ACHN (cell line): ENCODE measurements around the gene ATP11A.

ENCODE experiments used
- DNase-seq: peaks from one replicate; pipeline ENCODE4 v3.0.0-alpha.2; 2015
- in situ Hi-C: cut with HindIII; loops from 2 replicates; pipeline ENCODE4 v1.10.0; 2017; ENCODE audit warnings: low sequenced_read_pairs, low pct_ligation_motif_present, low pct_unique_long_range_greater_than_20kb

ATP11A gene

DNA sequence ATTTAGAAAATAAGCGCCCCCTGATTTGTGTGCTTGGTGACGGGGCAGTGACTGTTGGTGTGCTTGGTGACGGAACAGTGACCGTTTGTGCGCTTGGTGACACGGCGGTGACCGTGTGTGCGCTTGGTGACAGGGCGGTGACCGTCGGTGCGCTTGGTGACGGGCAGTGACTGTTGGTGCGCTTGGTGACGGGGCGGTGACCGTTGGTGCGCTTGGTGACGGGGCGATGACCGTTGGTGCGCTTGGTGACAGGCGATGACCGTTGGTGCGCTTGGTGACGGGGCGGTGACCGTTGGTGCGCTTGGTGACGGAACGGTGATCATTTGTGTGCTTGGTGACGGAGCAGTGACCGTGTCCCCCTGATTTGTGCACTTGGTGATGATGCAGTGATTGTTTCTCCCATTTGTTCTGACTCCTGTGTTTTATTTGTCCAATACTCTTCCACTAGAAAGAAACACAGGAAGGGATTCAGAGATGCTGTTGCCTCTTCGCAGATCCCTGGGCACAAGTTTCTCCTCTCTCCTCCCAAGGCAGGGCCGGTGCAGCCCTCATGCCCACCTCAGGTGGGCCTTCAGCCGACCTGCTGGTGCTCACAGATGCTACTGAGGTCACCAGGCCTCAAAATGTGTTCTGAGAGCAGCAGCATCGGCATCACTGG lies 128.3 kb downstream of the ATP11A start:
- no peak for DNase-seq
- in situ Hi-C loops, result no loop called here

DNA sequence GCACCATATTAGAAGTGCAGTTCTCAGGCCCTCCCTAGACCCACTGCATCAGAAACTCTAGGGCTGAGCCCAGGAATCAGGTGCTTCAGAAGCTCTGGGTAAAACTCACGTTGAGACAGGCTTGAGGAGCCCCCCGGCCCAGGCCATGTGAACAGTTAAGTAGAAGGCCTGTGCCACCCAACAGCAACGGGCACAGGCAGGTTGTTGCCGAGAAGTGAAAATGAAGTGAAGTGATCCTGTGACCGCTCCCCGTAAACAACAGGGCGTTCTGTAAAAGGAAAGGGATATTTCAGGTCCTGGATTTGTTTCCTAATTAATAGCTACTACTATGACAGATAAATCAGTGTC lies 128.8 kb downstream of the ATP11A start:
- in situ Hi-C loops, result no loop called here
- no peak for DNase-seq

DNA sequence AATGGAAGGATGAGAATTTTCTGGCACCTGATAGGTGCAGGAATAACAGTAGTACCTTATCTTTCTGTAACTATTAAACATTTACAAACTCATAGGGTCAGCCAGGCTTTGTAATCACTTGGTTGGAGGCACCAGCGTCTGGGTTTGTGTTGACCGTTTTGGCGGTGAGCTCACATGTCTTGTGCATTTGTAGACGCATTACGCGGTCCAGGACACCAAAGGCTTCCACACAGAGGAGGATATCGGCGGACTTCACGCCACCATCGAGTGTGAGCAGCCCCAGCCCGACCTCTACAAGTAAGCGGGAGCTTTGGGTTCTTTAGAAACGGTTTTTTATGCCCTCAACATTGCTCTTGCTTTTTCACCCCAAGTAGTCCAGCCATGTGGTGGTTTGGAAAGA lies 129.3 kb downstream of the ATP11A start:
- in situ Hi-C loops, result no loop called here
- no peak for DNase-seq

DNA sequence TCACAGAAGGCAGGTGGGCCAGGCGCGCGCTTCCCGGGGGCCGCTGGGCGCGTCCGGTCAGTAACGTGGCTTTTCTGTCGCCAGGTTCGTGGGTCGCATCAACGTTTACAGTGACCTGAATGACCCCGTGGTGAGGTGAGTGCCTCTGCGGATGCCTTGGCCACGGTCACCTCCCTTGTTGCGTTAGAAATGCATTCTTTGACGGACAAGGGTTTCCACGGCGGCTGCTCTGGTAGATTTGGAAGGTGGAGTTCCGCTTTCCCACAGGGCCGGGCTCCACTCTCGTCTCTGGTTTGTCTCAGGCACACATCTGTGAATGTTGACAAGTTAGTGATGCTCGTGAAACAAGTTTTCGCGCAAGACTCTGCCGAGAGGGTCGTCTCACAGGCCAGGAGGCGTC lies 130.0 kb downstream of the ATP11A start:
- in situ Hi-C loops, result no loop called here

DNA sequence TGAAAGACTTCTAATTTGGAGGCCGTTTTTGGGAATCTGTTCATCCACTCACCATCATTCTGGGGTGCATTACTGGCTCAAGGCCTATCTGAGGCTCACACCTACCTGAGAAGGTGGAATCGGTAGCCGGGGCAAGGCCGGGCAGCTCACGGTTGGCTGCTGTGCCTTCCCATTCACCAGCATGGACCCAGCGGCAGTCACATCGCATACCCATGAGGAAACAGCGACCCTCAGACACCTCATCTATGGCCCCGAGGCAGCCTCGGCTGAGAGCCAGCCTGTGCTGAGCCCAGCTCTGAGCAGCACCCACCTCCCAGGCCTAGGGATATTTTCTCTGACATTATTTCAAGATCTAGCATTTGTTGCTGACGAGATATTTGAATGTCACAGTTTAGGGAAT lies 130.5 kb downstream of the ATP11A start:
- DNase-seq, result no peak
- in situ Hi-C loops, result no loop called here

More for the DNA sequence above, 130.0 kb downstream of the ATP11A start:
- no peak for DNase-seq

DNA sequence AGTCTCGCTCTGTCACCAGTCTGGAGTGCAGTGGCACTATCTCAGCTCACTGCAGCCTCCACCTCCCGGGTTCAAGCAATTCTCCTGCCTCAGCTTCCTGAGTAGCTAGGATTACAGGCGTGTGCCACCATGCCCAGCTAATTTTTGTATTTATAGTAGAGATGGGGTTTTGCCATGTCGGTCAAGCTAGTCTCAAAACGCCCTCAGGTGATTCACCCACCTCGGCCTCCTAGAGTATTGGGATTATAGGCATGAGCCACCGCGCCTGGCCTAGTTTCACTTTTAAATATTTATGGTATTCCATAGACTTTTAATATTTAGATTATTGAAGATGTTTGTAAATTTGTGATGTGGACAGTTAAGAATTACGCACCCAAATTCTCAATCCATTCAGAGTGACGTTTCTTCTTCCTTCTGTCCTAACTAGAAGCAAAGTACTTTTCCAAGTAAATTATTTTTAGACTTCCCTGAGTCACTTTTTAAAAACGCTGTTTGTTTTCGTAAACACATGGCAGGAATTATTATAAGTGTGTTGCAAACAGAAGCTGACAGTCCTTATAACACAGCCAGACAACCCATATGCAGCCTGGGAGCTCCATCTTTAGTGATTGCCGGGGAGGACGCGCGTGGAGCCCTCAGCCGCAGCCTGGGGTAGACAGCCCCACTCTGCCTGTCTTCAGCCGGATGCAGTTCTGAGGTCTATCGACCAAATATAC lies 131.7 kb downstream of the ATP11A start:
- in situ Hi-C loops, result no loop called here
- no peak for DNase-seq

DNA sequence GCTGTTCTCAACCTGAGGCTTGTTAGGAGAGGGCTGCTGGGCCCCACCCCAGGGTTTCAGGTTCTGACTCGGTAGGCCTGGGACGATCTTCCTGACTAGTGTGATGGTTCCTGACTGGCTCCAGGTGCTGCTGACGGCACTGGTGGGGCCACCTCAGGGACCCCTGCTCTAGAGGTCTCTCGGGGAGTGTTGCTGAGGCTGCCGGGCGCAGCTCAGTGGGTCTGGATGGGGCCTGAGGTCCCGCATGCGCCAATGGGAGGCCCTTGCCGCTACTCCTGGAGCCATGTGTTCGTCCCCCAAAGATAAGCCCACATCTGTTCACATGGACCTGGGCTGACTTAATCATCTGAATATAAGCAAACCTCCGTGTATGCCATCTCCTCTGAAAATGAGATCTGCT lies 133.0 kb downstream of the ATP11A start:
- DNase-seq, result no peak
- in situ Hi-C loops, result no loop called here

DNA sequence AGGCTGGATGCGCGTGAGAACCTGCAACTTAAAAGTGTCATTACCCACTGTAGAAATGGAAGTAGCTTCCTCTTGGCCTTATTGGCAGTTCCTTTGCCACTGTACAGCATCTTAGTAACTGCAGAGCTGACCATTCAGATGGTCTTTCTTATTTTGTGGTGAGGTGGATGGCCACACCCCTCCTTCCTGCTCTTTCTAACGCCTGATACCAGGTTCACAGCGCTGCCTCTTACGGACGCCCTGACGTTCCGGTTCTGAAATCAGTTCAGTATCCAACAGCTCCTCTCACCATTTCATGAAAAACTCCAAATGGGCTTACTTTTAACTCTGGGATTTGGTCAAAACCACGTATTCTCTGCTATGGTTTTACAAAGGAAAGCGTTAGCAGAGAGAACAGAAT lies 134.6 kb downstream of the ATP11A start:
- no peak for DNase-seq
- in situ Hi-C loops, result no loop called here

DNA sequence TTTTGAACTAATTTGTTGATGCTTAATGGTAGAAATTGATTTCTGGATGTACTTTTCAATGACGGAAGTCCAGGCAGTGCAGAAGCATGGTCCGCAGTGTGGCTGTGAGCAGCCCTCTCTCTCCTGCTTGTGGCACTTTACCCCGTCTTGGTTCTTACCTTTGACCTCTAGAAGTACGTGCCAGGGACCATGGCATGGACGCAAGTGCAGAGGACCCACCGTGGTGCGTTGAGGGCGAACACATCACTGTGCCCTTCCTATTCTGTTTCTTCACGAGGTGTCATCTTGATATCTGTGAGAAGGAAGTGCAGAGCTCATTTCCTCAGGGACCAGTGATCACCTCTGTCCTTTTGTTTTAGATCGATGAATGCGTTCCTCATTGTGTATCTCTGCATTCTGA lies 135.2 kb downstream of the ATP11A start:
- in situ Hi-C loops, result no loop called here
- DNase-seq, result no peak

DNA sequence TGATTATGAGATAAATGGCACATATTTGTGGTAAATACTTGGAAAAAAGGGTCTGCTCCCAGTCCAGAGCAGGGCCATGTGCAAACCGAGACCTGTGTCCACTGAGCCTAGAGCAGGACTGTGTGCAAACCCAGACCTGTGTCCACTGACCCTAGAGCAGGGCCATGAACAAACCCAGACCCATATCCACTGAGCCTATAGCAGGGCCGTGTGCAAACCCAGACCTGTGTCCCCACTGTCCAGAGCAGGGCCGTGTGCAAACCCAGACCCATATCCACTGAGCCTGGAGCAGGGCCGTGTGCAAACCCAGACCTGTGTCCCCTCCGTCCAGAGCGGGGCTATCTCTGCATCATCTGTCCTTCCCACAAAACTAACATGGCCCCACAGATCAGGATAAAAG lies 136.0 kb downstream of the ATP11A start:
- in situ Hi-C loops, result no loop called here
- DNase-seq, result no peak

DNA sequence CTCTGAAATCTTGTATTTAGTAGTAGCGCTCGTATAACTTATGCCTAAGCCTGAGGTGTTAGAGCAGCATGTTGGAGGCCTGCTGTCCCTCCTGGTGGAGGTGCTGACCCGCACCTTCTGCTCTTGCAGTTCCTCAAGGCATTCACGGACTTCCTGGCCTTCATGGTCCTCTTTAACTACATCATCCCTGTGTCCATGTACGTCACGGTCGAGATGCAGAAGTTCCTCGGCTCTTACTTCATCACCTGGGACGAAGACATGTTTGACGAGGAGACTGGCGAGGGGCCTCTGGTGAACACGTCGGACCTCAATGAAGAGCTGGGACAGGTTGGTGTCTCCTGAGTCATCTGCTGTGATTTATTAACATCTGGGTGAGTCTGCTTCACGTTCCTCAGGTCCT lies 136.7 kb downstream of the ATP11A start:
- DNase-seq, result no peak
- in situ Hi-C loops, result no loop called here

DNA sequence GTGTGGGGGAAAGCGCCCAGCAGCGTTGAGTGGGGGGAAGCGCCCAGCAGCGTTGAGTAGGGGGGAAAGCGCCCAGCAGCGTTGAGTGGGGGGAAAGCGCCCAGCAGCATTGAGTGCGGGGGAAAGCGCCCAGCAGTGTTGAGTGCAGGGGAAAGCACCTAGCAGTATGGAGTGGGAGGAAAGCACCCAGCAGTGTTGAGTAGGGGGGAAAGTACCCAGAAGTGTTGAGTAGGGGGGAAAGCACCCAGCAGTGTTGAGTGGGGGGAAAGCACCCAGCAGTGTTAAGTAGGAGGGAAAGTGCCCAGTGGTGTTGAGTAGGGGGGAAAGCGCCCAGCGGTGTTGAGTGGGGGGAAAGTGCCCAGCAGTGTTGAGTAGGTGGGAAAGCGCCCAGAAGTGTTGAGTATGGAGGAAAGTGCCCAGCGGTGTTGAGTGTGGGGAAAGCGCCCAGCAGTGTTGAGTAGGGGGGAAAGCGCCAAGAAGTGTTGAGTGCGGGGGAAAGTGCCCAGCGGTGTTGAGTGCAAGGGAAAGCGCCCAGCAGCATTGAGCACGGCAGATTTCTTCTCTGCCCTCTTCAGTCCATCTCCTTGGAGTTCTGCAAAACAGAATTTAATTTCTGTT lies 138.4 kb downstream of the ATP11A start:
- DNase-seq, result no peak
- in situ Hi-C loops, result no loop called here

DNA sequence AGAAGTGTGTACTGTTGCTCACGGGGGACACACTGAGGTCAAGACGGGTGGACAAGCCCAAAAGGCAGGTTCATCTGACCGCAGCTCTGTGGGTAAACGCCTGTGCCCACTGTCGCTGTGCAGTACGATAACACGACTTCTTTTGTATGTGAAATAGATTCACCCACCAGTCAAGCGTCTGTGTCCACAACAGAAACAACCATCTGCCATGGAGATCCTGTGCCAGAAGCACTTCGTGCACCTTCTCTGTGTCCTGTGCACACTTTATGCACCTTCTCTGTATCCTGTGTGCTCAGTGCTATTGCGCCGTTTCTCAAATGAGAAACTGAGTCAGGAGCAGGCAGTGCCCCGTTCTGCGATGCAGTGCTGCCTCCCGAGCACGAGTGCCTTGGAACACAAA lies 138.9 kb downstream of the ATP11A start:
- in situ Hi-C loops, result no loop called here
- no peak for DNase-seq

DNA sequence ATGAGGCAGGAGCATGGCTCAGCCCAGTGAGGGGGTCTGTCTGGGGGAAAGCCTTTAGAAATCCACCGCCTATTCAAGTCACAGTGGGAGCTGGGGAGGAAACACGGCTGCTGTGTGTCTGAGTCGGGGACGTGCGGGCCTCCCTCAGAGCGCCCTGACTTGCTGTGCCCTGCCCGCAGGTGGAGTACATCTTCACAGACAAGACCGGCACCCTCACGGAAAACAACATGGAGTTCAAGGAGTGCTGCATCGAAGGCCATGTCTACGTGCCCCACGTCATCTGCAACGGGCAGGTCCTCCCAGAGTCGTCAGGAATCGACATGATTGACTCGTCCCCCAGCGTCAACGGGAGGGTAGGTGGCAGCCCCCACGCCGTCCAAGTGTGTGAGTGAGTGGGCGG lies 141.4 kb downstream of the ATP11A start:
- in situ Hi-C loops, result no loop called here
- no peak for DNase-seq

DNA sequence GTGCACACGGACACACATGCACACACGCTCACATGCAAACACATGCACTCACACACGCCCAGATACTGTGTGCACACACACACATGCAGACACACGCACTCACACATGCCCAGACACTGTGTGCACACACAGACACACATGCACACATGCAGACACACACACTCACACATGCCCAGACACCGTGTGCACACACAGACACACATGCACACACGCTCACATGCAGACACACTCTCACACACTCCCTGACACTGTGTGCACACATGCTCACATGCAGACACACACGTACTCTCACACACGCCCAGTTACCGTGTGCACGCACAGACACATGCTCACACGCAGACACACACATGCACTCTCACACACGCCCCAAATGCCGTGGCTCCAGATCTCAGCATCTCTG lies 142.0 kb downstream of the ATP11A start:
- in situ Hi-C loops, result no loop called here
- no peak for DNase-seq

DNA sequence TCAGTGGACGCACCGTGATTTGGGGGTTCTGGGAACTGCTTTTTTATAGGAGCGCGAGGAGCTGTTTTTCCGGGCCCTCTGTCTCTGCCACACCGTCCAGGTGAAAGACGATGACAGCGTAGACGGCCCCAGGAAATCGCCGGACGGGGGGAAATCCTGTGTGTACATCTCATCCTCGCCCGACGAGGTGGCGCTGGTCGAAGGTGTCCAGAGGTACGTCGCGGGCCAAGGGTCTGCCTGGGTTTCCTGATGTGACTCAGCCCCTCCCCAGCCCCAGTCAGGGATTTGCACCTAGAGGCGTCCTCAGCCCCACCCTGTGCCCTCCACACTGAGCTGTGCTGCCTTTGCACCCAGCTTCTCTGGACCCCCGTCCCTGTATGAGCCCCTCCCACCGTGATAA lies 143.0 kb downstream of the ATP11A start:
- in situ Hi-C loops, result no loop called here
- DNase-seq, result no peak

DNA sequence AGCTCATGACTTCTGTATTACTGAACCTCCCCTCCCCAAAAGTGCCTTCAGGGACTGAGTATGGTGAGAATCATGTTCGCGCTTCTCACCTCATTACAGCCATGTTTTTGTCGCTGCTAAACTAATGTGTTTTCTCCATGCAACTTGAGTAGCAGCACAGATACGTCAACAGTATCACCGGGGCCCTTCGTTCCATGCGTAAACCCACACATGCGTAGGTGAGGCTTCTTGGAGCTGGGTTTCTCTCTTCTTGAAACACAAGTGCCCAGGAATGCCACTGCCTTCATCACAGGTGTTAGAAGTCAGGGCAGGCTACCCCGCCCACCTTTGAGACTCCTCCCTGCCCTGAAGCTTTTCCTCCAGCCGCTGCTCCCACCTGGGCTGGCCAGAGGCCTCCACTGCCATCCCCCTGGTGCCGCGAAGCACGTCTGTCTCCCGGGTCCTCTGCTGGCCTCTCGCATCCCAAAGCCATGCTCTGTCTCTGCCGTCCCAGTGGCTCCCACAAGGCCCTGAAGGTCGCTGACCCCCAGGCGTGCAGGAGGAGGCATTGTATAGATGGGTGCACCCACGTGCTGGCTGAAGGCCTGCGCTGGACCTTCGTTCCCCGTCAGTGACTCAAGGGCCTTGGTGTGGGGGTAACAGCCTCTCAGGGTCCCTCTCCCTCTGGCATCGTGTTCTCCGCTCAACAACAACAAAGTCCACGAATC lies 143.9 kb downstream of the ATP11A start:
- DNase-seq, result no peak
- in situ Hi-C loops, result no loop called here

DNA sequence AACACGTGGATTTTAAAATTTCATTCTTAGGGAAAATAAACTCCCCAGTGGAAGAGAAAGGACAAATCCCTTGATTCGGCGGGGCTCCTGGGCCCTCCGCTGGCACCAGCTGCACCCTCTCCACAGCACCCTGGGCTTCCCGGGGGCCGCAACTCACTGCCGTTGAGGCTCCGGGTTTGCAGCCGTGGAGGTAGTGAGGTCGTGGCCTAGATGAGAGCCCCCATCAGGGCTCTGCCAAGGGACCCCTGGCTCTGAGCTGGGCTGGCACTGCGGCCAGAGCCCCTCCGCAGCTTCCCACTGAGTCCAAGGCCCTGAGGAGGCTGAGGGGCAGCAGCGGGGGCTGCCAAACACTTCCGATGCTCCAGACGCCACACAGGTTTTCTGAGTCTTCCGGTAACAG lies 145.5 kb downstream of the ATP11A start:
- DNase-seq, result no peak
- in situ Hi-C loops, result no loop called here

DNA sequence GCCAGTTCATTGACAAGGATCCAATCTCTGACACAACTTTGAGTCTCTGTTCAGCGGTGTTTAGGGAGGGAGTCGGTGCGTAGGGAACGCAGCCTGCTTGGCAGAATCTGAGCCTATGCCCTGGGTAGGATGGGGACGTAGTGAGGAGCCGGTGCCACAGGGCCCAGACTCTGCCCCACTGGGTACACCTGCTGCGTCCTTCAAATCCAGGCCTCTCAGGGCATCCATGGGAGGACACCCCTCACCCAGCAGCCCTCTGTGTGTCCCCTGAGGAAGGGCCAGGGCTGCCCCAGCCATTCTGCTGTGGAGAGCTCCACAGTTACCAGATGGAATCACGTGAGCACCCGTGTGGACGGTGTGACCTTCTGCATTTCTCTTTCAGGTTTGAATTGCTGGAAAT lies 146.0 kb downstream of the ATP11A start:
- in situ Hi-C loops, result no loop called here
- no peak for DNase-seq

DNA sequence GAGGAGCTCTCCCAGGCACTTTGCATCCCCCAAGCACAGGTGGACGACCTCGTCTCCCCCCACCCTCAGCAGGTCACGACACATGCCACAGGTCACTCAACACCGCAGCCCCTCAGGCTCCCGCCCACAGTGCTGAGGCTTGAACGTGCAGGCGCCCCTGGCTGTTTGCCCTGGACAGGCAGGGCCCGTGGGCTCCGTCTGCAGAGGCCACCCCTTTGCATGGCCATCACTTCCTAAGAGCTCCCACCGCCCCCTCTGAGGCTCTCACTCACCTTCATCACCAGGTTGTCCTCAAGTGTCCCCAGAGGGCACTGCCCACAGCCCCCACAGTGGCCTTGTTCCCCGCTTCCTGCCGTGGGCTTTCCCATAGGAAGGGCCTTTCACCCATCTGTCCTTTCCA lies 147.1 kb downstream of the ATP11A start:
- no peak for DNase-seq
- in situ Hi-C loops, result no loop called here
